ENCODE results near the gene CFAP221.

- TF ChIP-seq CTCF (IDR thresholded peaks at IDR 0.05) (no peak), POLR2A (IDR thresholded peaks at IDR 0.05) (no peak)
These were observed 52.4 kb downstream of the CFAP221 start for GRCh38 chr2:119596638-119597037.
